Activated CD4-positive, alpha-beta T cell treated with anti-CD3 and anti-CD28 coated beads, Interleukin-2, amount 50 U/mL, for 24 hours (primary cell): ENCODE results near the gene FIZ1.

ENCODE experiments used
- DNase-seq, 2 donors: peaks; one replicate each; pipeline ENCODE4 v3.0.0-alpha.2; 2020; ENCODE audit warnings: low read depth in 1 of 2, low spot score in 1 of 2

FIZ1 gene

GRCh38 chr19:55599468-55599841, at the start of gene FIZ1:
FIZ1 (minus strand) TSS chr19:55599517; CDS start chr19:55597865, 1,652 bp downstream.
- DNase-seq: peak; percentile 93 to 97

GRCh38 chr19:55648585-55649267, 49.4 kb upstream of the FIZ1 start:
- no peak for DNase-seq

GRCh38 chr19:55647732-55648584, 48.6 kb upstream of the FIZ1 start, which contains the start of gene CCDC106:
CCDC106 (plus strand) TSS chr19:55648212; CDS start chr19:55649047, 835 bp downstream.
- no peak for DNase-seq

- DNase-seq: no peak
These were observed 47.8 kb upstream of the FIZ1 start for GRCh38 chr19:55646889-55647731.

- no peak for DNase-seq
These were observed 46.2 kb upstream of the FIZ1 start for GRCh38 chr19:55645512-55645881.

GRCh38 chr19:55644842-55645511, 45.7 kb upstream of the FIZ1 start:
- no peak for DNase-seq

GRCh38 chr19:55644191-55644833, 45.0 kb upstream of the FIZ1 start:
- no peak for DNase-seq

- no peak for DNase-seq
These were observed 44.5 kb upstream of the FIZ1 start for GRCh38 chr19:55643887-55644176.

- peak; percentile 70 to 80 for DNase-seq
These were observed 43.9 kb upstream of the FIZ1 start, which contains the start of gene ZNF581 for GRCh38 chr19:55643003-55643886. ZNF581 (plus strand) TSS chr19:55643649; CDS start chr19:55644572, 923 bp downstream.

- DNase-seq: no peak
These were observed 43.1 kb upstream of the FIZ1 start for GRCh38 chr19:55642153-55643002.

GRCh38 chr19:55641426-55642152, 42.3 kb upstream of the FIZ1 start:
- no peak for DNase-seq

- peak; percentile 47 to 51 for DNase-seq
These were observed 41.5 kb upstream of the FIZ1 start, which contains the start of gene ZNF580 for GRCh38 chr19:55640577-55641425. ZNF580 (plus strand) TSS chr19:55641002; CDS start chr19:55642509, 1,507 bp downstream.

- peak; percentile 47 for DNase-seq
These were observed 40.8 kb upstream of the FIZ1 start for GRCh38 chr19:55640043-55640576.

- peak in 1 of 2 donors; percentile 51 for DNase-seq
These were observed 39.6 kb upstream of the FIZ1 start for GRCh38 chr19:55638864-55639359.

GRCh38 chr19:55637534-55637933, 38.2 kb upstream of the FIZ1 start:
- no peak for DNase-seq

- DNase-seq: no peak
These were observed 37.4 kb upstream of the FIZ1 start for GRCh38 chr19:55636723-55637122.
